CD14-positive monocyte (primary cell): Measurements from ENCODE around the gene NFKBIZ. TPM values are rescaled to one million over a fixed set of nuclear protein-coding genes. Genes with fewer than 3 reads are reported as not detected.

Experiments used
- DNase-seq, 3 donors: peaks; one replicate each; pipeline ENCODE4 v3.0.0-alpha.2; 2011 to 2022
- H2AFZ ChIP-seq: 2 replicates; pipeline ENCODE4 v1.6.0; 2012; ENCODE audit warnings: mild to moderate bottlenecking, low read depth, low read length, inconsistent platforms; ENCODE audit not compliant: insufficient read depth, poor library complexity, severe bottlenecking
- H3K27ac ChIP-seq, 2 donors: 1 replicate in 1 of 2; 2 replicates in 1 of 2; pipeline ENCODE4 v1.5.1; 2012 to 2013; ENCODE audit warnings: low read length in 2 of 2, control low read depth in 1 of 2, inconsistent platforms in 1 of 2, low read depth in 1 of 2, mild to moderate bottlenecking in 1 of 2
- H3K27me3 ChIP-seq, 2 donors: one replicate each; pipeline versions ENCODE4 v1.6.0 to v1.6.1; 2011 to 2013; ENCODE audit warnings: low read length in 2 of 2; ENCODE audit not compliant: control insufficient read depth in 2 of 2, insufficient read depth in 2 of 2
- H3K36me3 ChIP-seq, 2 donors: replicated peaks in 1 of 2; 1 replicate in 1 of 2; 2 replicates in 1 of 2; pipeline versions ENCODE4 v1.5.1 to v1.6.1; 2012 to 2013; ENCODE audit warnings: low read length in 2 of 2, control low read depth in 1 of 2, inconsistent platforms in 1 of 2, mild to moderate bottlenecking in 1 of 2; ENCODE audit not compliant: insufficient read depth in 2 of 2, control insufficient read depth in 1 of 2
- H3K4me1 ChIP-seq, 2 donors: 1 replicate in 1 of 2; 2 replicates in 1 of 2; pipeline versions ENCODE4 v1.5.1 to v1.6.1; 2012 to 2013; ENCODE audit warnings: low read length in 2 of 2, control low read depth in 1 of 2, inconsistent platforms in 1 of 2, mild to moderate bottlenecking in 1 of 2, moderate library complexity in 1 of 2; ENCODE audit not compliant: insufficient read depth in 2 of 2, control insufficient read depth in 1 of 2
- H3K4me2 ChIP-seq: replicated peaks from 2 replicates; pipeline ENCODE3; 2012; ENCODE audit warnings: low read length, moderate library complexity, mild to moderate bottlenecking; ENCODE audit not compliant: poor library complexity, severe bottlenecking; ENCODE audit errors: extremely low read depth
- H3K4me3 ChIP-seq, 3 experiments: fragments of 200-600 bp in 1 of 3; sonication (generic) in 1 of 3; replicated peaks in 1 of 3; 1 replicate in 2 of 3; 2 replicates in 1 of 3; pipeline ENCODE4 v1.5.1; 2011 to 2013; ENCODE audit warnings: low read length in 3 of 3, mild to moderate bottlenecking in 3 of 3, control low read depth in 2 of 3, low read depth in 2 of 3, inconsistent platforms in 1 of 3, moderate library complexity in 1 of 3
- H3K79me2 ChIP-seq: 2 replicates; pipeline ENCODE4 v1.6.0; 2012; ENCODE audit warnings: mild to moderate bottlenecking, control low read depth, inconsistent platforms, low read length, moderate library complexity; ENCODE audit not compliant: insufficient read depth
- H3K9ac ChIP-seq: 2 replicates; pipeline ENCODE4 v1.6.0; 2017; ENCODE audit warnings: low read length, mild to moderate bottlenecking; ENCODE audit not compliant: insufficient read depth, poor library complexity, severe bottlenecking
- H3K9me3 ChIP-seq, 2 donors: replicated peaks in 1 of 2; 1 replicate in 1 of 2; 2 replicates in 1 of 2; pipeline versions ENCODE4 v1.5.1 to v1.6.1; 2012 to 2013; ENCODE audit warnings: low read length in 2 of 2, control low read depth in 1 of 2; ENCODE audit not compliant: control insufficient read depth in 1 of 2, insufficient read depth in 1 of 2
- H4K20me1 ChIP-seq: 2 replicates; pipeline ENCODE4 v1.6.0; 2012; ENCODE audit warnings: mild to moderate bottlenecking, low read length, control low read depth, moderate library complexity; ENCODE audit not compliant: insufficient read depth
- H3K27ac Mint-ChIP-seq, 7 donors: one replicate each; pipeline ENCODE4 v1.8.0; 2020; ENCODE audit warnings: mild to moderate bottlenecking in 7 of 7, mixed read lengths in 7 of 7, moderate library complexity in 6 of 7, inconsistent platforms in 2 of 7
- H3K27me3 Mint-ChIP-seq, 3 donors: one replicate each; pipeline ENCODE4 v1.8.0; 2021 to 2022; ENCODE audit warnings: low read depth in 3 of 3, mild to moderate bottlenecking in 3 of 3, mixed read lengths in 3 of 3, moderate library complexity in 3 of 3, inconsistent platforms in 1 of 3
- H3K36me3 Mint-ChIP-seq, 2 donors: one replicate each; pipeline ENCODE4 v1.8.0; 2020; ENCODE audit warnings: mixed read lengths in 2 of 2, inconsistent platforms in 1 of 2, mild to moderate bottlenecking in 1 of 2
- H3K4me1 Mint-ChIP-seq: one replicate; pipeline ENCODE4 v1.8.0; 2020; ENCODE audit warnings: mild to moderate bottlenecking, mixed read lengths
- H3K4me3 Mint-ChIP-seq, 2 donors: one replicate each; pipeline ENCODE4 v1.8.0; 2020; ENCODE audit warnings: mild to moderate bottlenecking in 2 of 2, mixed read lengths in 2 of 2, moderate library complexity in 1 of 2
- H3K9me3 Mint-ChIP-seq, 7 donors: one replicate each; pipeline ENCODE4 v1.8.0; 2020 to 2022; ENCODE audit warnings: mixed read lengths in 7 of 7, mild to moderate bottlenecking in 6 of 7, moderate library complexity in 6 of 7, inconsistent platforms in 2 of 7
- WGBS: methylation state at CpG from one replicate; pipeline ENCODE4 v1.1.5; 2013; ENCODE audit warnings: missing lambda C conversion rate; ENCODE audit not compliant: insufficient coverage; 5-methylcytosine and 5-hydroxymethylcytosine counted together
- intact Hi-C, 2 donors: fragments of 100-400 bp; cut with micrococcal nuclease; formaldehyde crosslinking; loops; one replicate each; pipeline versions ENCODE4 v1.15.0 to v1.15.1; 2023
- polyA minus RNA-seq: library from RNA; depleted of rRNA, polyadenylated mRNA; stranded (reverse); fragments of >200 nt; gene quantifications from 2 replicates; pipeline ENCODE4 v1.2.3, GENCODE V29; 2012
- polyA plus RNA-seq, 3 donors: library from polyadenylated mRNA; depleted of rRNA in 1 of 3; unstranded in 2 of 3; stranded (reverse) in 1 of 3; fragments of 300-500 nt in 2 of 3; fragments of >200 nt in 1 of 3; fragmentation: Illumina TruSeq in 2 of 3; gene quantifications; 1 replicate in 2 of 3; 2 replicates in 1 of 3; pipeline ENCODE4 v1.2.3, GENCODE V29; 2012 to 2021
- total RNA-seq, 12 experiments: library from RNA in 1 of 12; stranded (reverse) in 1 of 12; fragments of 120-200 nt in 1 of 12; gene quantifications; one replicate each; pipeline ENCODE4 v1.2.4 and lab custom pipeline; 2013 to 2026; ENCODE audit warnings: mixed read lengths in 6 of 12, inconsistent platforms in 1 of 12
- TF ChIP-seq, protein P1 (sequence below): fragments of 200-600 bp; IDR thresholded peaks from one replicate; pipeline ENCODE4 v1.8.0; 2022; ENCODE audit warnings: antibody characterized with exemption, mild to moderate bottlenecking

NFKBIZ gene, protein sequence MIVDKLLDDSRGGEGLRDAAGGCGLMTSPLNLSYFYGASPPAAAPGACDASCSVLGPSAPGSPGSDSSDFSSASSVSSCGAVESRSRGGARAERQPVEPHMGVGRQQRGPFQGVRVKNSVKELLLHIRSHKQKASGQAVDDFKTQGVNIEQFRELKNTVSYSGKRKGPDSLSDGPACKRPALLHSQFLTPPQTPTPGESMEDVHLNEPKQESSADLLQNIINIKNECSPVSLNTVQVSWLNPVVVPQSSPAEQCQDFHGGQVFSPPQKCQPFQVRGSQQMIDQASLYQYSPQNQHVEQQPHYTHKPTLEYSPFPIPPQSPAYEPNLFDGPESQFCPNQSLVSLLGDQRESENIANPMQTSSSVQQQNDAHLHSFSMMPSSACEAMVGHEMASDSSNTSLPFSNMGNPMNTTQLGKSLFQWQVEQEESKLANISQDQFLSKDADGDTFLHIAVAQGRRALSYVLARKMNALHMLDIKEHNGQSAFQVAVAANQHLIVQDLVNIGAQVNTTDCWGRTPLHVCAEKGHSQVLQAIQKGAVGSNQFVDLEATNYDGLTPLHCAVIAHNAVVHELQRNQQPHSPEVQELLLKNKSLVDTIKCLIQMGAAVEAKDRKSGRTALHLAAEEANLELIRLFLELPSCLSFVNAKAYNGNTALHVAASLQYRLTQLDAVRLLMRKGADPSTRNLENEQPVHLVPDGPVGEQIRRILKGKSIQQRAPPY
- total RNA-seq (2013): 217 TPM
- polyA plus RNA-seq (100 to 1,000 TPM in 1 of 3 donors, 10 to 100 TPM in 2; 71.0 to 592 (median 84.9) TPM), polyA minus RNA-seq (200 and 287 TPM in 2 replicates), total RNA-seq (lab: John Stamatoyannopoulos, UW) (178 to 3,067 (median 845) reads per million in 11 experiments)

DNA sequence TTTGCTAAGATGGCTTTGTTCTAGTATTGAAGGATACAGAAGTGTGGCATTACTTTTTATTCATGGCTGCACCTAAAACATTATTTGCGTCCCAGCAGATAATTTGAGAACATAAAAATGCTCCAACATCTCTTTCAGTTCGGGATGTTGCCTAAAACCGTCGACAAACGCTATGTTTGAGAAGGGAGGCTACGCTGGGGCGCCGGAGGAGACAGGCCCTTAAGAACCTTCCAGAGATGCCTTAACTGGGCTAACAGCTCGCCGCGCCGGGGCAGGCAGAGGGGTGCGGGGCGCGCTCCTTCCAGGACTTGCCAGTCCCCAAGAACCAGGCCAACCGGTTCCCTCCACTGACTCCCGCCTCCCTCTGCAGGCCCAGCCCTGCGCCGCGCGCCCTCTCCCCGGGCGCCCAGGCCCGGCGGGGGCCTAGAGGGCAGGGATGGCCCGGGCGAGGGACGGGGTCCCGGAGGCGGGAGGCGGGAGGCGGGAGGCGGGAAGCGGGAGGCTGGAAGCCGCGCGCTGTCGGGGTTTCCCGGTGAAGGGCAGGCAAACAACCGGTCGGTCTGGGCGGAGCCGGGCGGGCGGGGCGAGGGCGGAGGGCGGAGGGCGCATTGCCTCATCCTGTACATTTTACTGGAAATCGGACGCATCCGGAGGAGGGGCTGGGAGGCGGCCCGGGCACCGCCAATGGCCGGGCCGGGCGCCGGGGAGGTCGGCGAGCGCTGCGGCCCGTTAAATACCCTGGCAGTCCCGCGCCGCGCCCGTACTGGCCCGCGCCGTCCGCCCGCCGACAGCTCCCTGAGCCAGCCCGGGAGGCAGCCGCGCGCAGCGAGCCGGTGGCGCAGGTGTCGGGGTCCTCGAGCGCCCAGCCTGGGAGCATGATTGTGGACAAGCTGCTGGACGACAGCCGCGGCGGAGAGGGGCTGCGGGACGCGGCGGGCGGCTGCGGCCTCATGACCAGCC, at the start of gene NFKBIZ:
Gene NFKBIZ (plus strand): TSS at position 761 of the 960 bp plus-strand sequence. CDS start 115 bp downstream, at position 876.
- peaks cover 41 to 55% of the 10 kb centered on the region in 2 donors for H3K4me1 ChIP-seq
- Mint-ChIP-seq H3K4me1 (peaks cover 50% of the 10 kb centered on the region), H3K4me3 (peak within 1 kb of the TSS; percentile 96), H3K9me3 (peaks cover 0 to 6% (median 0%) of the 10 kb centered on the region in 7 donors), H3K27me3 (no peaks in the 10 kb centered on the region), H3K36me3 (peaks cover 35 to 37% of the 10 kb centered on the region in 2 donors), H3K27ac (peak within 1 kb of the TSS; percentile 94 to 99 (median 98))
- H3K4me2 ChIP-seq: peak within 1 kb of the TSS; percentile 86
- TF ChIP-seq, protein P1, sequence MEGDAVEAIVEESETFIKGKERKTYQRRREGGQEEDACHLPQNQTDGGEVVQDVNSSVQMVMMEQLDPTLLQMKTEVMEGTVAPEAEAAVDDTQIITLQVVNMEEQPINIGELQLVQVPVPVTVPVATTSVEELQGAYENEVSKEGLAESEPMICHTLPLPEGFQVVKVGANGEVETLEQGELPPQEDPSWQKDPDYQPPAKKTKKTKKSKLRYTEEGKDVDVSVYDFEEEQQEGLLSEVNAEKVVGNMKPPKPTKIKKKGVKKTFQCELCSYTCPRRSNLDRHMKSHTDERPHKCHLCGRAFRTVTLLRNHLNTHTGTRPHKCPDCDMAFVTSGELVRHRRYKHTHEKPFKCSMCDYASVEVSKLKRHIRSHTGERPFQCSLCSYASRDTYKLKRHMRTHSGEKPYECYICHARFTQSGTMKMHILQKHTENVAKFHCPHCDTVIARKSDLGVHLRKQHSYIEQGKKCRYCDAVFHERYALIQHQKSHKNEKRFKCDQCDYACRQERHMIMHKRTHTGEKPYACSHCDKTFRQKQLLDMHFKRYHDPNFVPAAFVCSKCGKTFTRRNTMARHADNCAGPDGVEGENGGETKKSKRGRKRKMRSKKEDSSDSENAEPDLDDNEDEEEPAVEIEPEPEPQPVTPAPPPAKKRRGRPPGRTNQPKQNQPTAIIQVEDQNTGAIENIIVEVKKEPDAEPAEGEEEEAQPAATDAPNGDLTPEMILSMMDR: no peak
- DNase-seq: peak; percentile 92 to 97 (median 95)
- H3K4me3 ChIP-seq: peak within 1 kb of the TSS; percentile 61 to 100 (median 98)
- H3K79me2 ChIP-seq: peaks cover 61% of the 10 kb centered on the region
- no peaks in the 10 kb centered on the region for H3K9me3 ChIP-seq
- intact Hi-C loops: loop anchor here (5.0 to 10.0 kb wide), 2 partner anchors 37 to 176 kb away; no protein-coding TSS in a partner anchor
- H4K20me1 ChIP-seq: peaks cover 47% of the 10 kb centered on the region
- no peaks in the 10 kb centered on the region for H3K27me3 ChIP-seq
- H3K9ac ChIP-seq: peak within 1 kb of the TSS; percentile 99
- H2AFZ ChIP-seq: peak within 1 kb of the TSS; percentile 66
- peaks cover 24 to 31% of the 10 kb centered on the region in 2 donors for H3K36me3 ChIP-seq
- H3K27ac ChIP-seq: peak within 1 kb of the TSS; percentile 85 to 96
- under 1% methylated on average over 92 of the region's 95 CpGs for WGBS
